SU-DHL-6 (cell line): ENCODE results near the gene MYPN.

ENCODE experiments used
- CTCF ChIP-seq: fragments of 200-600 bp; sonication (generic); IDR thresholded peaks from one replicate; pipeline ENCODE4 v1.5.1; 2017; ENCODE audit warnings: antibody characterized with exemption, mild to moderate bottlenecking, low read length, moderate library complexity; ENCODE audit not compliant: insufficient read depth, poor library complexity, severe bottlenecking
- EZH2phosphoT487 ChIP-seq: fragments of 200-600 bp; sonication (generic), shearing (Covaris generic); conservative IDR thresholded peaks from 2 replicates; pipeline ENCODE4 v1.6.1; 2018; ENCODE audit warnings: mild to moderate bottlenecking, antibody characterized with exemption, low read length, moderate library complexity, mixed read lengths

- TF ChIP-seq CTCF (no peak), EZH2phosphoT487 (no peak)
Measured at GRCh38 chr10:68088740-68089139, 20.5 kb upstream of the MYPN start.
